Measurements from ENCODE around the gene MKI67. TPM values are rescaled to one million over a fixed set of nuclear protein-coding genes. Genes with fewer than 3 reads are reported as not detected.

MKI67 gene
- total and polyA plus RNA-seq, 7 experiments from 2014 or later, result 0.05 to 219 (median 0.20) TPM

GRCh38 chr10:128049226-128050120, 76.8 kb downstream of the MKI67 start:
- peak overlapping the region; percentile 60 for H3K4me3 ChIP-seq (ENCODE audit: low read length)
- DNase-seq, result no peak
- CTCF ChIA-PET, result interaction anchor here (0.5 to 3.0 kb wide), 5 partner anchors 11 to 62 kb away, joined by 3 to 18 read pairs (median 4); no protein-coding TSS in a partner anchor
- H3K4me1 ChIP-seq (ENCODE audit: control insufficient read depth in 2 of 2, insufficient read depth in 2 of 2, low read length in 2 of 2), result peaks cover 28 to 34% of the 10 kb centered on the region in 2 donors
- no peaks in the 10 kb centered on the region for H3K27me3 ChIP-seq (ENCODE audit: control insufficient read depth in 2 of 2, insufficient read depth in 2 of 2, low read length in 2 of 2)
- ATAC-seq, result no peak
- peak overlapping the region; percentile 60 to 96 (median 72) for H3K27ac Mint-ChIP-seq
- no peaks in the 10 kb centered on the region for H3K9me3 Mint-ChIP-seq
- intact Hi-C loops (cut with micrococcal nuclease), result loop anchor here in 1 of 2 donors (5.0 to 10.0 kb wide), 2 partner anchors 755 to 1418 kb away; partner anchors contain the start of gene MGMT
- POLR2A ChIA-PET, result interaction anchor here (2.4 to 3.1 kb wide), 3 partner anchors 10 to 20 kb away, joined by 10 to 78 read pairs (median 10); no protein-coding TSS in a partner anchor
- no peaks in the 10 kb centered on the region for H3K9me3 ChIP-seq (ENCODE audit: control insufficient read depth in 2 of 3, low read length in 3 of 3)
- peaks cover 13 to 76% (median 59%) of the 10 kb centered on the region in 7 donors for H3K4me1 Mint-ChIP-seq
- peak overlapping the region; percentile 88 to 98 (median 96) for H3K4me3 Mint-ChIP-seq
- H3K27me3 Mint-ChIP-seq, result no peaks in the 10 kb centered on the region
- H3K36me3 ChIP-seq (ENCODE audit: control insufficient read depth in 2 of 3, insufficient read depth in 3 of 3, low read length in 3 of 3), result peaks cover 0 to 35% (median 4%) of the 10 kb centered on the region in 3 experiments
- H3K27ac ChIP-seq (ENCODE audit: low read depth, low read length), result peak overlapping the region; percentile 82
- H3K36me3 Mint-ChIP-seq, result peaks cover 0 to 29% (median 8%) of the 10 kb centered on the region in 5 donors

DNA sequence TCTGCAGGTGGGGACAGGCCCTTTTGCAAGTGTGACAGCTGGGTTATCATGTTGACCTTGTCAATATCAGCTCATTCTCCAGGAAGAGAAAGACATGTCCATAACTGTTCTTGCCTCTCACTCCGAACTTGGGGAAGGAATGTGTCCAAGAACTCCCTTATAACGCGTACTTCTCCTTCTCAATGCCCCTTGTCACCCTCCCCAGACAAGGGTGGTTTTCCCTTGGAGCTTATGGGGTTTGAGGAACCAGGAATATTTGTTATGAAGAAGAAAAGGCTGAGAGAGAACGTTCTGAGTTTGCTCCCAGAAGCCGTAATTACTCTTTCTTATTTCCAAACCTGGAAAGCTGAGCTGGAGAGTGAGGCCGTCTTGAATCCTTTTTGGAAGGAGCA, 77.4 kb downstream of the MKI67 start:
- Histone ChIP-seq H3K27me3 (ENCODE audit: control insufficient read depth in 2 of 2, insufficient read depth in 2 of 2, low read length in 2 of 2) (no peaks in the 10 kb centered on the region), H3K36me3 (ENCODE audit: control insufficient read depth in 2 of 3, insufficient read depth in 3 of 3, low read length in 3 of 3) (peaks cover 0 to 30% (median 4%) of the 10 kb centered on the region in 3 experiments), H3K9me3 (ENCODE audit: control insufficient read depth in 2 of 3, low read length in 3 of 3) (no peaks in the 10 kb centered on the region), H3K4me3 (ENCODE audit: low read length) (peak overlapping the region; percentile 60), H3K27ac (ENCODE audit: low read depth, low read length) (peak overlapping the region; percentile 82), H3K4me1 (ENCODE audit: control insufficient read depth in 2 of 2, insufficient read depth in 2 of 2, low read length in 2 of 2) (peaks cover 28 to 34% of the 10 kb centered on the region in 2 donors)
- peaks cover 0 to 29% (median 8%) of the 10 kb centered on the region in 5 donors for H3K36me3 Mint-ChIP-seq
- ATAC-seq (no peak), DNase-seq (no peak)
- intact Hi-C loops (cut with micrococcal nuclease), result loop anchor here in 1 of 2 donors (5.0 to 10.0 kb wide), 2 partner anchors 754 to 1418 kb away; partner anchors contain the start of gene MGMT
- H3K4me1 Mint-ChIP-seq, result peaks cover 13 to 77% (median 55%) of the 10 kb centered on the region in 7 donors
- CTCF ChIA-PET, result interaction anchor here (0.9 to 3.0 kb wide), 4 partner anchors 12 to 21 kb away, joined by 4 to 18 read pairs (median 12); no protein-coding TSS in a partner anchor
- H3K27me3 Mint-ChIP-seq, result no peaks in the 10 kb centered on the region
- H3K4me3 Mint-ChIP-seq, result peak overlapping the region; percentile 88 to 98 (median 96)
- H3K9me3 Mint-ChIP-seq, result no peaks in the 10 kb centered on the region
- peak overlapping the region; percentile 77 to 98 (median 95) for H3K27ac Mint-ChIP-seq
- POLR2A ChIA-PET, result interaction anchor here (0.8 to 3.1 kb wide), 4 partner anchors 10 to 21 kb away, joined by 3 to 78 read pairs (median 10); no protein-coding TSS in a partner anchor

DNA sequence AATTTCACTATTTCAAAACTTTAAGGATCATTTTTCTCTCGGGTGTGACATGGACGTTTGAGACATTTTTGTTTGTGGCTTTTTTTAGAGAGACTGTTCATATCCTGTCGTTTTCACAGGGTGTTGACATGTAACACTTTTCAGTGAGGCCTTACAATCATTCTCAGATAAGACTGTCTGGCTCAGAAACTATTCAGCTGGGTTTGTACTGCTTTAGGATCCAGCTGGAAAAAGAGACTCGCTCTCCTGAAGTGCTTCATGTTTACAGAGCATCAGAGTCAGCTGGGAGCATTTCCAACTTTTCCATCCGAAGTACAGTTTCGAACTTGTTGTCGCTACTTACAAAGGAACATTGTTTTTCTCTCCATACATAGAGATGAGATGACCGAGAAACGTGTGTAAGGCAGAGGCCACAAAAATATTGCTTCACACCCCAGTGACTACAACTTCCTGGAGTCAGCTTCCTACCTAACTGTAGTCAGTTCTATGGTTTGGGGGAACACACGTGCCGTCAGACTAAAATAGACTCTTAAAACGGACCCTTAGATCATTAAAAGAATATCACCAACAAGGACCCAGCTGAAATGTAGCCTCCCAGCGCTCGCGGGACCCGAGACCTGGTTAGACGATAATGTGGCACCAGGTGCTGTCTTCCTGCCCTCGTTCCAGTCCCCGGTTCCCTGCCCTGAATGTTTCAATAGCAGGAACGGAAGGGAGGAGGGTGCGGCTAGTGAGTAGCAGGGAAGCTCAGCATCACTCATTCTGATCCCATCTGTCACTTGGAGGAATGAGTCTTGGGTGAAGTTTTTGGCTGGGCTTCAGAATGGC, 78.0 kb downstream of the MKI67 start:
- H3K4me3 Mint-ChIP-seq, result peak overlapping the region; percentile 88 to 98 (median 96)
- ChIA-PET CTCF (interaction anchor here (0.9 to 3.0 kb wide), 5 partner anchors 12 to 142 kb away, joined by 3 to 18 read pairs (median 6); partner anchors contain the start of gene PTPRE), POLR2A (interaction anchor here (0.8 to 3.1 kb wide), 5 partner anchors 11 to 21 kb away, joined by 3 to 78 read pairs (median 10); no protein-coding TSS in a partner anchor)
- Histone ChIP-seq H3K36me3 (ENCODE audit: control insufficient read depth in 2 of 3, insufficient read depth in 3 of 3, low read length in 3 of 3) (peaks cover 0 to 27% (median 4%) of the 10 kb centered on the region in 3 experiments), H3K27me3 (ENCODE audit: control insufficient read depth in 2 of 2, insufficient read depth in 2 of 2, low read length in 2 of 2) (no peaks in the 10 kb centered on the region), H3K4me1 (ENCODE audit: control insufficient read depth in 2 of 2, insufficient read depth in 2 of 2, low read length in 2 of 2) (peaks cover 28 to 34% of the 10 kb centered on the region in 2 donors), H3K9me3 (ENCODE audit: control insufficient read depth in 2 of 3, low read length in 3 of 3) (no peaks in the 10 kb centered on the region), H3K4me3 (ENCODE audit: low read length) (peak overlapping the region; percentile 60), H3K27ac (ENCODE audit: low read depth, low read length) (peak overlapping the region; percentile 82)
- peaks cover 13 to 77% (median 55%) of the 10 kb centered on the region in 7 donors for H3K4me1 Mint-ChIP-seq
- DNase-seq (peak in 5 of 9 donors; percentile 27 to 50 (median 38)), ATAC-seq (peak; percentile 44)
- peak overlapping the region; percentile 77 to 98 (median 95) for H3K27ac Mint-ChIP-seq
- intact Hi-C loops (cut with micrococcal nuclease), result loop anchor here (1.0 to 10.0 kb wide), 7 partner anchors 15 to 1419 kb away; partner anchors contain the start of genes MKI67 (in 2 of the 2) and MGMT (in 1 of the 2)
- H3K9me3 Mint-ChIP-seq, result no peaks in the 10 kb centered on the region
- H3K36me3 Mint-ChIP-seq, result peaks cover 0 to 29% (median 8%) of the 10 kb centered on the region in 5 donors
- no peaks in the 10 kb centered on the region for H3K27me3 Mint-ChIP-seq

- H3K4me3 Mint-ChIP-seq, result peak overlapping the region; percentile 88 to 98 (median 96)
- H3K27ac Mint-ChIP-seq, result peak overlapping the region; percentile 77 to 98 (median 95)
- Histone ChIP-seq H3K27me3 (ENCODE audit: control insufficient read depth in 2 of 2, insufficient read depth in 2 of 2, low read length in 2 of 2) (no peaks in the 10 kb centered on the region), H3K4me1 (ENCODE audit: control insufficient read depth in 2 of 2, insufficient read depth in 2 of 2, low read length in 2 of 2) (peaks cover 28 to 37% of the 10 kb centered on the region in 2 donors), H3K36me3 (ENCODE audit: control insufficient read depth in 2 of 3, insufficient read depth in 3 of 3, low read length in 3 of 3) (peaks cover 0 to 18% (median 4%) of the 10 kb centered on the region in 3 experiments), H3K9me3 (ENCODE audit: control insufficient read depth in 2 of 3, low read length in 3 of 3) (no peaks in the 10 kb centered on the region), H3K27ac (ENCODE audit: low read depth, low read length) (peak overlapping the region; percentile 82), H3K4me3 (ENCODE audit: low read length) (peak overlapping the region; percentile 60)
- peaks cover 0 to 27% (median 8%) of the 10 kb centered on the region in 5 donors for H3K36me3 Mint-ChIP-seq
- ATAC-seq (peak; percentile 96), DNase-seq (peak; percentile 57 to 84 (median 80))
- no peaks in the 10 kb centered on the region for H3K27me3 Mint-ChIP-seq
- ChIA-PET CTCF (interaction anchor here (0.7 to 3.0 kb wide), 6 partner anchors 12 to 141 kb away, joined by 3 to 18 read pairs (median 4); partner anchors contain the start of gene PTPRE), POLR2A (interaction anchor here (2.2 to 3.1 kb wide), 4 partner anchors 12 to 22 kb away, joined by 7 to 78 read pairs (median 10); no protein-coding TSS in a partner anchor)
- H3K9me3 Mint-ChIP-seq, result no peaks in the 10 kb centered on the region
- peaks cover 13 to 72% (median 52%) of the 10 kb centered on the region in 7 donors for H3K4me1 Mint-ChIP-seq
- intact Hi-C loops (cut with micrococcal nuclease), result loop anchor here (1.0 to 10.0 kb wide), 7 partner anchors 16 to 1420 kb away; partner anchors contain the start of genes MKI67 (in 2 of the 2) and MGMT (in 1 of the 2)
Measured at GRCh38 chr10:128047351-128047750, 78.9 kb downstream of the MKI67 start.

GRCh38 chr10:128046953-128047290, 79.3 kb downstream of the MKI67 start:
- POLR2A ChIA-PET, result interaction anchor here (2.2 to 3.1 kb wide), 4 partner anchors 11 to 23 kb away, joined by 7 to 78 read pairs (median 10); no protein-coding TSS in a partner anchor
- peaks cover 0 to 22% (median 8%) of the 10 kb centered on the region in 5 donors for H3K36me3 Mint-ChIP-seq
- CTCF ChIA-PET, result interaction anchor here (0.7 to 3.0 kb wide), 4 partner anchors 11 to 24 kb away, joined by 3 to 18 read pairs (median 10); no protein-coding TSS in a partner anchor
- Histone ChIP-seq H3K4me3 (ENCODE audit: low read length) (peak overlapping the region; percentile 60), H3K4me1 (ENCODE audit: control insufficient read depth in 2 of 2, insufficient read depth in 2 of 2, low read length in 2 of 2) (peaks cover 28 to 38% of the 10 kb centered on the region in 2 donors), H3K27me3 (ENCODE audit: control insufficient read depth in 2 of 2, insufficient read depth in 2 of 2, low read length in 2 of 2) (no peaks in the 10 kb centered on the region), H3K9me3 (ENCODE audit: control insufficient read depth in 2 of 3, low read length in 3 of 3) (no peaks in the 10 kb centered on the region), H3K36me3 (ENCODE audit: control insufficient read depth in 2 of 3, insufficient read depth in 3 of 3, low read length in 3 of 3) (peaks cover 0 to 14% (median 4%) of the 10 kb centered on the region in 3 experiments), H3K27ac (ENCODE audit: low read depth, low read length) (peak overlapping the region; percentile 82)
- no peak for DNase-seq
- peaks cover 13 to 70% (median 49%) of the 10 kb centered on the region in 7 donors for H3K4me1 Mint-ChIP-seq
- no peak for ATAC-seq
- no peaks in the 10 kb centered on the region for H3K27me3 Mint-ChIP-seq
- no peaks in the 10 kb centered on the region for H3K9me3 Mint-ChIP-seq
- H3K4me3 Mint-ChIP-seq, result peak overlapping the region; percentile 88 to 98 (median 96)
- intact Hi-C loops (cut with micrococcal nuclease), result loop anchor here (1.0 to 10.0 kb wide), 7 partner anchors 16 to 1420 kb away; partner anchors contain the start of genes MKI67 (in 2 of the 2) and MGMT (in 1 of the 2)
- H3K27ac Mint-ChIP-seq, result peak overlapping the region; percentile 77 to 98 (median 95)
